Neuronal stem cell (in vitro differentiated cells): ENCODE results near the gene PAFAH2.

Experiments
- DNase-seq: peaks from one replicate; pipeline ENCODE4 v3.0.0-alpha.2; 2013; ENCODE audit warnings: low spot score
- H2AFZ ChIP-seq: one replicate; pipeline ENCODE4 v1.6.1; 2013; ENCODE audit warnings: mild to moderate bottlenecking, low read length, inconsistent platforms
- H2AK5ac ChIP-seq: 2 replicates; pipeline ENCODE4 v1.6.1; 2013; ENCODE audit warnings: low read depth, mild to moderate bottlenecking, inconsistent platforms, low read length, moderate library complexity, mixed read lengths
- H2BK120ac ChIP-seq: 2 replicates; pipeline ENCODE4 v1.6.1; 2013; ENCODE audit warnings: low read depth, mild to moderate bottlenecking, inconsistent platforms, low read length, moderate library complexity, mixed read lengths
- H2BK12ac ChIP-seq: one replicate; pipeline ENCODE4 v1.6.1; 2013; ENCODE audit warnings: low read length, inconsistent platforms
- H2BK15ac ChIP-seq: 2 replicates; pipeline ENCODE4 v1.6.1; 2013; ENCODE audit warnings: mild to moderate bottlenecking, low read length, inconsistent platforms, mixed read lengths
- H2BK5ac ChIP-seq: one replicate; pipeline ENCODE4 v1.6.1; 2013; ENCODE audit warnings: inconsistent platforms, mild to moderate bottlenecking, low read length, moderate library complexity
- H3K14ac ChIP-seq: one replicate; pipeline ENCODE4 v1.6.1; 2013; ENCODE audit warnings: low read length, inconsistent platforms
- H3K18ac ChIP-seq: 2 replicates; pipeline ENCODE4 v1.6.1; 2013; ENCODE audit warnings: low read length, inconsistent platforms
- H3K23ac ChIP-seq: 2 replicates; pipeline ENCODE4 v1.6.1; 2013; ENCODE audit warnings: low read depth, mild to moderate bottlenecking, mixed read lengths, low read length, inconsistent platforms; ENCODE audit not compliant: poor library complexity
- H3K27ac ChIP-seq: replicated peaks from 3 replicates; pipeline ENCODE4 v1.5.1; 2013; ENCODE audit warnings: low read length, inconsistent platforms
- H3K27me3 ChIP-seq, 3 experiments: 2 replicates each; pipeline ENCODE4 v1.6.1; 2013; ENCODE audit warnings: low read length in 3 of 3, mild to moderate bottlenecking in 2 of 3, inconsistent platforms in 1 of 3, low read depth in 1 of 3, mixed read lengths in 1 of 3, moderate library complexity in 1 of 3; ENCODE audit not compliant: control insufficient read depth in 3 of 3, insufficient read depth in 3 of 3
- H3K36me3 ChIP-seq, 2 donors: replicated peaks in 1 of 2; 2 replicates each; pipeline ENCODE4 v1.6.1; 2013; ENCODE audit warnings: low read length in 2 of 2; ENCODE audit not compliant: control insufficient read depth in 2 of 2, insufficient read depth in 2 of 2
- H3K4ac ChIP-seq: 2 replicates; pipeline ENCODE4 v1.6.1; 2013; ENCODE audit warnings: inconsistent platforms, mild to moderate bottlenecking, low read length, moderate library complexity
- H3K4me1 ChIP-seq, 2 donors: 1 replicate in 1 of 2; 2 replicates in 1 of 2; pipeline ENCODE4 v1.6.1; 2013; ENCODE audit warnings: low read length in 2 of 2, low read depth in 1 of 2; ENCODE audit not compliant: control insufficient read depth in 2 of 2, insufficient read depth in 1 of 2
- H3K4me2 ChIP-seq: one replicate; pipeline ENCODE4 v1.6.1; 2013; ENCODE audit warnings: mild to moderate bottlenecking, low read length, inconsistent platforms; ENCODE audit not compliant: insufficient read depth, poor library complexity, severe bottlenecking
- H3K4me3 ChIP-seq, 2 donors: 2 replicates each; pipeline ENCODE4 v1.5.1; 2013; ENCODE audit warnings: low read length in 2 of 2, mild to moderate bottlenecking in 2 of 2, inconsistent platforms in 1 of 2, moderate library complexity in 1 of 2
- H3K79me1 ChIP-seq: one replicate; pipeline ENCODE4 v1.6.1; 2013; ENCODE audit warnings: low read depth, mild to moderate bottlenecking, inconsistent platforms, low read length, moderate library complexity
- H3K9ac ChIP-seq: one replicate; pipeline ENCODE4 v1.6.1; 2013; ENCODE audit warnings: mild to moderate bottlenecking, low read depth, low read length, inconsistent platforms; ENCODE audit not compliant: poor library complexity
- H3K9me3 ChIP-seq, 2 donors: replicated peaks in 1 of 2; 2 replicates each; pipeline versions ENCODE3 to v1.6.1; 2013; ENCODE audit warnings: low read length in 2 of 2, mild to moderate bottlenecking in 2 of 2, inconsistent platforms in 1 of 2, low read depth in 1 of 2, mixed read lengths in 1 of 2, moderate library complexity in 1 of 2; ENCODE audit not compliant: control insufficient read depth in 2 of 2, insufficient read depth in 1 of 2
- H4K8ac ChIP-seq: one replicate; pipeline ENCODE4 v1.6.1; 2013; ENCODE audit warnings: low read depth, mild to moderate bottlenecking, inconsistent platforms, low read length, moderate library complexity
- H4K91ac ChIP-seq: one replicate; pipeline ENCODE4 v1.6.1; 2013; ENCODE audit warnings: low read length, low read depth, mild to moderate bottlenecking, inconsistent platforms; ENCODE audit not compliant: poor library complexity
- WGBS, 2 donors: extraction: QIAGEN DNeasy Blood & Tissue Kit; methylation state at CpG; one replicate each; pipeline ENCODE4 v1.1.7; 2013; ENCODE audit warnings: missing lambda C conversion rate in 2 of 2, mixed read lengths in 1 of 2; ENCODE audit not compliant: insufficient read length in 2 of 2, insufficient replicate concordance in 1 of 2; ENCODE audit errors: extremely low coverage in 2 of 2; 5-methylcytosine and 5-hydroxymethylcytosine counted together

The PAFAH2 gene

GRCh38 chr1:25926731-25927496, 70.9 kb downstream of the PAFAH2 start:
- Histone ChIP-seq H2AK5ac (no peak overlapping the region), H2BK5ac (no peak overlapping the region), H3K4me1 (peaks cover 19 to 35% of the 10 kb centered on the region in 2 donors), H3K9ac (no peak overlapping the region), H3K14ac (no peak overlapping the region), H3K4me2 (no peak overlapping the region), H3K27me3 (peaks cover 0 to 14% (median 0%) of the 10 kb centered on the region in 3 experiments), H3K36me3 (no peaks in the 10 kb centered on the region), H2BK12ac (no peak overlapping the region), H4K8ac (no peak overlapping the region), H4K91ac (no peak overlapping the region), H3K4ac (no peak overlapping the region), H2BK15ac (no peak overlapping the region), H3K9me3 (no peaks in the 10 kb centered on the region), H2AFZ (peak overlapping the region; percentile 78), H3K27ac (no peak overlapping the region), H3K23ac (no peak overlapping the region), H2BK120ac (no peak overlapping the region), H3K79me1 (no peaks in the 10 kb centered on the region), H3K18ac (peak overlapping the region; percentile 39), H3K4me3 (peak overlapping the region in 1 of 2 donors; percentile 15)
- no CpG with 5 or more reads among the region's 13 CpGs for WGBS, 2 donors
- no peak for DNase-seq

- Histone ChIP-seq H3K4me3 (no peak overlapping the region), H3K9me3 (no peaks in the 10 kb centered on the region), H2AK5ac (no peak overlapping the region), H3K27ac (no peak overlapping the region), H3K18ac (no peak overlapping the region), H4K8ac (no peak overlapping the region), H3K4me2 (no peak overlapping the region), H3K4me1 (peaks cover 19 to 35% of the 10 kb centered on the region in 2 donors), H3K79me1 (no peaks in the 10 kb centered on the region), H3K4ac (no peak overlapping the region), H2BK12ac (no peak overlapping the region), H3K14ac (no peak overlapping the region), H3K23ac (no peak overlapping the region), H4K91ac (no peak overlapping the region), H3K27me3 (peaks cover 0 to 15% (median 0%) of the 10 kb centered on the region in 3 experiments), H2BK15ac (no peak overlapping the region), H3K9ac (no peak overlapping the region), H2AFZ (no peak overlapping the region), H2BK5ac (no peak overlapping the region), H3K36me3 (no peaks in the 10 kb centered on the region), H2BK120ac (no peak overlapping the region)
- DNase-seq: no peak
- WGBS, 2 donors: no CpG with 5 or more reads among the region's 2 CpGs
These were observed 73.4 kb downstream of the PAFAH2 start for GRCh38 chr1:25924454-25924853.

- H3K9ac ChIP-seq: peak overlapping the region; percentile 83
- no peak overlapping the region for H4K91ac ChIP-seq
- peak overlapping the region in 1 of 2 donors; percentile 79 for H3K4me3 ChIP-seq
- no peak overlapping the region for H3K27ac ChIP-seq
- H2BK120ac ChIP-seq: peak overlapping the region; percentile 75
- no peak overlapping the region for H2BK5ac ChIP-seq
- no peaks in the 10 kb centered on the region for H3K9me3 ChIP-seq
- H4K8ac ChIP-seq: no peak overlapping the region
- DNase-seq: peak; percentile 45
- peak overlapping the region; percentile 90 for H3K18ac ChIP-seq
- peak overlapping the region; percentile 70 for H2BK15ac ChIP-seq
- H3K36me3 ChIP-seq: no peaks in the 10 kb centered on the region
- H3K4me2 ChIP-seq: peak overlapping the region; percentile 100
- H2AFZ ChIP-seq: peak overlapping the region; percentile 30
- H2AK5ac ChIP-seq: no peak overlapping the region
- peak overlapping the region; percentile 96 for H3K14ac ChIP-seq
- no CpG with 5 or more reads among the region's 32 CpGs for WGBS, 2 donors
- H3K23ac ChIP-seq: peak overlapping the region; percentile 75
- H3K4me1 ChIP-seq: peaks cover 18 to 30% of the 10 kb centered on the region in 2 donors
- no peak overlapping the region for H3K4ac ChIP-seq
- no peaks in the 10 kb centered on the region for H3K79me1 ChIP-seq
- no peak overlapping the region for H2BK12ac ChIP-seq
- peaks cover 0 to 15% (median 0%) of the 10 kb centered on the region in 3 experiments for H3K27me3 ChIP-seq
These were observed 74.8 kb downstream of the PAFAH2 start for GRCh38 chr1:25922971-25923552.
